ENCODE data around the gene FSD2. TPM values are rescaled to one million over a fixed set of nuclear protein-coding genes. Genes with fewer than 3 reads are reported as not detected.
"Not testable (repeated sequence)": the region's sequence is repeated elsewhere in the genome, so short reads cannot be mapped to it uniquely, and the experiment has no call there.

The FSD2 gene
- total and polyA plus RNA-seq, 5 donors = 39.1 to 117 (median 105) TPM

DNA sequence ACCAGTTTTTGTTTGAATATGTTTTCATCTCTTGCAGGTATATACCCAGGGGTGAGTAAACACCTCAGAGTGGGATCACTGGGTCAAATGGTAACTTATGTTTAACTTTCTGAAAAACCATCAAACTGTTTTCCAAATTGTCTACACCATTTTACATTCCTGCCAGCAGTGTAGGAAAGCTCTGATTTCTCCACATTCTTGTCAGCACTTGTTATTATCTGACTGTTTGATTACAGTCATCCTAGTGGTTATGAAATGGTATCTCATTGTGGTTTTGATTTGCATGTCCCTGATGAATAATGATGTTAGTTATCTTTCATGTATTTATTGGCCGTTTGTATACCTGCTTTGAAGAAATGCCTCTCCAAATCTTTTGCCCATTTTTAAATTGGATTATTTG, 13.8 kb downstream of the FSD2 start:
- intact Hi-C loops (cut with DNase I) = no loop called here
- 75% methylated on average over 1 of the region's 1 CpG for WGBS
- DNase-seq (no peak), ATAC-seq (no peak)
- H3K27me3 ChIP-seq (ENCODE audit: control insufficient read depth, insufficient read depth) = no peaks in the 10 kb centered on the region
- no peak overlapping the region for H3K4me3 ChIP-seq (ENCODE audit: low read length)
- no peaks in the 10 kb centered on the region for H3K9me3 ChIP-seq (ENCODE audit: control insufficient read depth, low read length)
- H3K27ac ChIP-seq (ENCODE audit: low read length) = no peak overlapping the region
- no peaks in the 10 kb centered on the region for H3K4me1 ChIP-seq (ENCODE audit: control insufficient read depth, insufficient read depth, low read length)

DNA sequence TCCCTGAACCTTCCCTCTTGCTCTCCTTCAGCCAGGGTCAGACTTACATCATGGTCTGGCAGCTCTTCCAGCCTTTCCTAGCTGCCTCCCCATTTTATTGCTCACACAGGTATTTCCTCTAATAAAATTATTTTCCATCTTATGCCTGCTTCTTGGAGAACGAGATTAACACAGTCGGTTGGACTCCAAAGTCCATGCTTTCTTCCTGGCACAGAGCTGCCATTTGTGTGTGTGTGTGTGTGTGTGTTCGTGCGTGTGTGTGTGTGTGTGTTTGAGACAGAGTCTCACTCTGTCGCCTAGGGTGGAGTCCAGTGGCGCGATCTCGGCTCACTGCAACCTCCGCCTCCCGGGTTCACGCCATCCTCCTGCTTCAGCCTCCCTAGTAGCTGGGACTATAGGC, 15.5 kb downstream of the FSD2 start:
- Histone ChIP-seq H3K4me1 (ENCODE audit: control insufficient read depth, insufficient read depth, low read length) (no peaks in the 10 kb centered on the region), H3K4me3 (ENCODE audit: low read length) (no peak overlapping the region), H3K9me3 (ENCODE audit: control insufficient read depth, low read length) (no peaks in the 10 kb centered on the region), H3K27me3 (ENCODE audit: control insufficient read depth, insufficient read depth) (no peaks in the 10 kb centered on the region), H3K27ac (ENCODE audit: low read length) (no peak overlapping the region)
- ATAC-seq = no peak
- no peak for DNase-seq
- WGBS = 92% methylated on average over 11 of the region's 11 CpGs
- intact Hi-C loops (cut with DNase I) = no loop called here

DNA sequence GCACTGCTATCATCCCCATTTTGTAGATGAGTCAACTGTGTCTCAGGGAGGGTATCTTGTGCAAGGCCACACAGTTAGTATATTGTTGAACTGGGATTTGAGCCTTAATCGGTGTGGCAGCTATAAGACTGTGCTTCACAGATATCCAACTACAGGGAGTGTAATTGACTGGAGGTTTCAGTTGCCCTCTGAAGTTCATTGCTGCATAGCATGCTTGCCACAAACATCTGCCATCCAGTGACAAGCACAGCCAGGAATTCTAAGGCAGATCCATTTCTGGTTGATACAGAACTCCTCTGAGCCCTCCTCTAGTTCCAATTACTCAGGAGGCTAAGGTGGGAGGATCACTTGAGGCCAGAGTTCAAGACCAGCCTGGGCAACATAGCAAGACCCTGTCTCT, 16.4 kb downstream of the FSD2 start:
- H3K9me3 ChIP-seq (ENCODE audit: control insufficient read depth, low read length) = no peaks in the 10 kb centered on the region
- 84% methylated on average over 1 of the region's 1 CpG for WGBS
- no peak for ATAC-seq
- H3K27me3 ChIP-seq (ENCODE audit: control insufficient read depth, insufficient read depth) = no peaks in the 10 kb centered on the region
- intact Hi-C loops (cut with DNase I) = no loop called here
- H3K27ac ChIP-seq (ENCODE audit: low read length) = no peak overlapping the region
- no peak overlapping the region for H3K4me3 ChIP-seq (ENCODE audit: low read length)
- H3K4me1 ChIP-seq (ENCODE audit: control insufficient read depth, insufficient read depth, low read length) = no peaks in the 10 kb centered on the region
- no peak for DNase-seq

DNA sequence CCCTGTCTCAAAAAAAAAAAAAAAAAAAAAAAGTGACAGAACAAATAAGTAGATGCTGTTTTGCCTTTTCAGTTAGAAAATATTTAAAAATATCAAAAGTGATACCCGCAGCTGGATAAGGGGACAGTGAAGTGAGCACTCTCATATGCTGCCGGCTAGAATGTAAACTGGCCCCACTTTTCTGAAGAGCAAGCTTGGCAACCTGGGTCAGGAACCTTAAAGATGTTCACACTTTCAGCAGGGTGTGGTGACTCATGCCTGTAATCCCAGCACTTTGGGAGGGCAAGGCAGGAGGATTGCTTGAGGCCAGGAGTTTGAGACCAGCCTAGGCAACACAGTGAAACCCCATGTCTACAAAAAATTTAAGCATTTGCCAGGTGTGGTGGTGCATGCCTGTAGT, 17.4 kb downstream of the FSD2 start:
- no peaks in the 10 kb centered on the region for H3K27me3 ChIP-seq (ENCODE audit: control insufficient read depth, insufficient read depth)
- ATAC-seq = no peak

DNA sequence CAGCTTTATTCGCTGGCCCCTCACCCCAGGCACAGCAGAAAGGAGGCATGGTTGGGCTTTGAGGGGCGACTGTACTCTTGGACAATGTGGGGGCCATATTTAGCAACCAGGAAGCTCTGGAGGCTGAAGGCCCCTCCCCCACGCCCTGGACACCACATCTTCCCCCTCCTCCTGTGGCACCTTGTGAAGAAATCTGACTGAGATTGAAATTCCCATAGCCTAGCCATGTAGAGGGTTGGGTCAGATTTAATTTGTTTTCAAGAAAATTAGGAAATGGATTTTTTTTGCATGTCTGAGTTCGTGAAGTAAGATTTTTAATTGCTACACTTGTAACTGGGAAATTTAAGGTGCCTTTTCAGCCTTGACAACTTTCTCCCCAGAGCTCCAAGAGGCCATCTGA, 24.5 kb downstream of the FSD2 start:
- intact Hi-C loops (cut with DNase I) = no loop called here
- Histone ChIP-seq H3K27me3 (ENCODE audit: control insufficient read depth, insufficient read depth) (no peaks in the 10 kb centered on the region), H3K4me3 (ENCODE audit: low read length) (no peak overlapping the region), H3K4me1 (ENCODE audit: control insufficient read depth, insufficient read depth, low read length) (no peaks in the 10 kb centered on the region), H3K9me3 (ENCODE audit: control insufficient read depth, low read length) (no peaks in the 10 kb centered on the region), H3K27ac (ENCODE audit: low read length) (no peak overlapping the region)
- WGBS = 76% methylated on average over 4 of the region's 4 CpGs
- DNase-seq (no peak), ATAC-seq (no peak)

More for the DNA sequence above, 17.4 kb downstream of the FSD2 start:
- DNase-seq = no peak
- Histone ChIP-seq H3K4me1 (ENCODE audit: control insufficient read depth, insufficient read depth, low read length) (no peaks in the 10 kb centered on the region), H3K9me3 (ENCODE audit: control insufficient read depth, low read length) (no peaks in the 10 kb centered on the region), H3K4me3 (ENCODE audit: low read length) (no peak overlapping the region), H3K27ac (ENCODE audit: low read length) (no peak overlapping the region)
- intact Hi-C loops (cut with DNase I) = no loop called here
- 78% methylated on average over 2 of the region's 2 CpGs for WGBS

DNA sequence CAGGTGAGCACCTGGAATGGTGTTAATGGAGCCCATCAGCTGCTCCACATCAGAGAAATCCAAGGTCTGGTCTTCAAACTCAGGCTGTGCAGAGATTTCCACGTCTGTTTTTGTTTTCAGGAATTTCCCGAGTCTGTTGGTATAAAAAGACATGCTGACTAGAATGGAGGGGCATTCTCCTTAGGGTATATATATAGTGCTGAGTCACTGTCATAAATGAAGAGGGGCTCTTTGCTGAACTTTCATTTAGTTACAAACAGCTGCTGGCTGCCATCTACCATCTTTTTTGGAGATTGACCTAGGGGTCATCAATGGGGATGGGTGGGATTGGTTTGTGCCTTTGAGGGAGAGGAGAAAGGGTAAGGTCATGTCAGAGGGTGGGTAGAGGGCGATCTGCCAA, 27.1 kb downstream of the FSD2 start:
- Histone ChIP-seq H3K27ac (ENCODE audit: low read length) (no peak overlapping the region), H3K27me3 (ENCODE audit: control insufficient read depth, insufficient read depth) (no peaks in the 10 kb centered on the region), H3K9me3 (ENCODE audit: control insufficient read depth, low read length) (no peaks in the 10 kb centered on the region), H3K4me1 (ENCODE audit: control insufficient read depth, insufficient read depth, low read length) (no peaks in the 10 kb centered on the region), H3K4me3 (ENCODE audit: low read length) (no peak overlapping the region)
- WGBS = 79% methylated on average over 3 of the region's 3 CpGs
- no peak for ATAC-seq
- DNase-seq = no peak
- intact Hi-C loops (cut with DNase I) = no loop called here

DNA sequence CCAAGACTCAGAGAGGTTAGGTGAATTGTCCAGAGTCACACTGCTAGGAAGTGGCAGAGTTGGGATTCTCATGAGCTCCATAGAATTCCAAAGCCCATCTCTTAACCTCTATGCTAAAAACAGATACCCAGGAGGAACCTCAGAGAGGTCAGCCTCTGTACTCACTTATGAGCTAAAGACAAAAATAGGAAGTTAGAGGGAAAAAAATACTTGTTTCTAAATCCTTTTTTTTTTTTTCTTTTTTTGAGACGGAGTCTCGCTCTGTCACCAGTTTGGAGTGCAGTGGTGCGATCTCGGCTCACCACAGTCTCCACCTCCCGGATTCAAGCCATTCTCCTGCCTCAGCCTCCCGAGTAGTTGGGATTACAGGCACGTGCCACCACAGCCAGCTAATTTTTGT, 31.4 kb downstream of the FSD2 start:
- H3K27ac ChIP-seq (ENCODE audit: low read length) = no peak overlapping the region
- no peaks in the 10 kb centered on the region for H3K4me1 ChIP-seq (ENCODE audit: control insufficient read depth, insufficient read depth, low read length)
- no peaks in the 10 kb centered on the region for H3K27me3 ChIP-seq (ENCODE audit: control insufficient read depth, insufficient read depth)
- no peaks in the 10 kb centered on the region for H3K9me3 ChIP-seq (ENCODE audit: control insufficient read depth, low read length)
- no peak for ATAC-seq
- intact Hi-C loops (cut with DNase I) = no loop called here
- DNase-seq = no peak
- no peak overlapping the region for H3K4me3 ChIP-seq (ENCODE audit: low read length)
- WGBS = 80% methylated on average over 7 of the region's 7 CpGs

DNA sequence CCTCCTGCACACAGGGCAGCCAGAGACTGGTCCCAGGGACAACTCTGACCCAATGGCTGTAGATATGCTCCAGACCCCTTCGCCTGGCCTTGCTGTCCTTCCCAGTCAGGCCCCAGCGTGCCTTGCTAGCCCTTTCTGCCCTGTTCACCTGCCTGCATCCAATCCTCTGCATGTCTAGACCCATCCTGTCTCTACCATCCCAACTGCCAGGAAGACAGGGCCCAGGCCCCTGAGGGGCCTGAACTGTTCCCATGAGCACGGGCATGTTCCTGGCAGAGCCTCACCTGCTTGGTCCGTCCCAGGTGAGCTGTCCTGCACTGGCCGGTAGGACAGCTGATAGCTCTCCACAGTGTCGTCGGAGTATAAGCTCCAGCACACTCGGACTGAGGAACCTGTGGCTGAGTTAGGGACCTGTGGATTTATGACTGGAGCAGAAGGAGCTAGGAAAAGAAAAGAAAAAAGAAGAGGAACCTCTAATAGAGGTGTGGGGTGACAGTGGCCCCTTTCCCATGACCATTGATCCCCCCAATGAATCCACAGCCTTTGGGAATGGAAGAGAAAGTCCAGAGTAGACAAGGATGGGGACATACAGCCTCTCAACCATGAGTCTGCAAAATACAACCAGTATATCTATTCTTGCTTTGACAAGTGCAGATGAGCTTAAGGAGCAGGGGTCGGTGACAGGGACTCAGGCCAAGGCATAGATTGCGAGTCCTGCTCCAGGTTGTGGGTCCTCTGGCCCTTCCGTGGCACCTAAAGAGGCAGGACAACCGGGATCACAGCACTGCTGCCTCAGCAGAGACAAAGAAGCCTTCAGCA, 33.9 kb downstream of the FSD2 start:
- 89% methylated on average over 12 of the region's 12 CpGs for WGBS
- H3K27ac ChIP-seq (ENCODE audit: low read length) = no peak overlapping the region
- no peaks in the 10 kb centered on the region for H3K4me1 ChIP-seq (ENCODE audit: control insufficient read depth, insufficient read depth, low read length)
- ATAC-seq (no peak), DNase-seq (no peak)
- H3K27me3 ChIP-seq (ENCODE audit: control insufficient read depth, insufficient read depth) = no peaks in the 10 kb centered on the region
- H3K9me3 ChIP-seq (ENCODE audit: control insufficient read depth, low read length) = no peaks in the 10 kb centered on the region
- intact Hi-C loops (cut with DNase I) = no loop called here
- H3K4me3 ChIP-seq (ENCODE audit: low read length) = no peak overlapping the region

DNA sequence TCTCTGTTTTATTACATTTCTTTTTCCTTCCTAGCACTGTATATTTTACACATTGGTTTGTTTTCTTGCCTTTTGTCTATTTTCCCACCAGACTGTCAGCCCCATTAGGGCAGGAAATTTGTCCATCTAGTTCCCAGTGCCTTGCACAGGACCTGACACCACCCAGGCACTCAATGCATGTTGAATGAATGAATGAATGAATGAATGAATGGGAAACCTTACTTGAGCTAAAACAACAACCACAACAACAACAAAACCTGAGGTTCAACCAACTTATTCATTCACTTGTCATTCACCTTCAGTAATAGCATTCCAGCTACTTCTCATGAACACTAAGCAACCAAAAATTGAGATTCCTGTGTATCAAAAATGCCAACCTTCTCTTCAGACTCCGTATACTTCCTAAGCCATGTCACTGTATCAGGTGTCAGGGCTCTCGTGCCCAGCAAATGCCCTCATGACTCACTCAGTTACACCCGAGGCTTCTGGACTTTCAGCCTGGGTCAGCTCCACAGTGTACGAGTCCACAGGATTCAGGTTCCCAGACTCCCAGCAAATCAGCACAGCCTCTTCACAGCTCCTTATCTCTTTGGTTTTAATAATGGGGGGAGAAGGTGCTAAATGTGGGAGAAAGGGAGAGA, 37.3 kb downstream of the FSD2 start:
- Histone ChIP-seq H3K4me3 (ENCODE audit: low read length) (no peak overlapping the region), H3K4me1 (ENCODE audit: control insufficient read depth, insufficient read depth, low read length) (no peaks in the 10 kb centered on the region), H3K27ac (ENCODE audit: low read length) (no peak overlapping the region), H3K9me3 (ENCODE audit: control insufficient read depth, low read length) (no peaks in the 10 kb centered on the region), H3K27me3 (ENCODE audit: control insufficient read depth, insufficient read depth) (no peaks in the 10 kb centered on the region)
- peak in 1 of 2 donors; percentile 42 for ATAC-seq
- intact Hi-C loops (cut with DNase I) = no loop called here
- no peak for DNase-seq
- 58% methylated on average over 4 of the region's 4 CpGs for WGBS

DNA sequence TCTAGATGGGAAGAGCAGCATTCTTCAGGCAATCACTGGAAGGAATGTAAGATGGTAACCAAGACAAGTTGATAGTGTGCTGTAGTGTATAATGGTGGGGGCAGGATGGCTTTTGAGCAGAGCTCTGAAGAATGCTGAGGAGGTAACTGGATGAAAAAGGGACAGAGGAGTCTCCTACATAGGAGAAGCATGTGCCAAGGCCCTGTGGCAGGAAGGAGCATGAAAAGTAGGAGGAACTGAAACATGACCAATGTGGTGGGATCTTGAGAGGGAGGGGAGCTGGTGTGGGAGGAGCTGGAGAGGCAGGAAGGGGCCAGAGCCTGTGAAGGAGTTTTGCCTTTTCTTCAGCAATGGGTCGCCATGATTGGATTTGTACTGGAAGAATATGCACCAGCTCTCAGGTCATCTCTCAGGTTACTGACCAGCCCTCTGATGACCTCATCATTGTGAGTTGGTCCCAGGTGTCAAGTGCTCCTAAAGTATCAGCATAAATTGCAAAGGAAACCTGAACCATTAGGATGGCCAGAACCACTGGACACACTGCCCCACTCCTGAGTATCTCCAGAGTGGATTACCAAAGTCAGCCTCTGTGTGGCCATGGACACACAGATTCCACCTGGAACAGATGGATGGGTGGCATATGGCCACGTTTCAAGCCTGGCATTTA, 38.6 kb downstream of the FSD2 start:
- Histone ChIP-seq H3K4me1 (ENCODE audit: control insufficient read depth, insufficient read depth, low read length) (no peaks in the 10 kb centered on the region), H3K9me3 (ENCODE audit: control insufficient read depth, low read length) (no peaks in the 10 kb centered on the region), H3K4me3 (ENCODE audit: low read length) (no peak overlapping the region), H3K27me3 (ENCODE audit: control insufficient read depth, insufficient read depth) (no peaks in the 10 kb centered on the region), H3K27ac (ENCODE audit: low read length) (no peak overlapping the region)
- no peak for DNase-seq
- 74% methylated on average over 2 of the region's 2 CpGs for WGBS
- ATAC-seq = no peak
- intact Hi-C loops (cut with DNase I) = no loop called here

DNA sequence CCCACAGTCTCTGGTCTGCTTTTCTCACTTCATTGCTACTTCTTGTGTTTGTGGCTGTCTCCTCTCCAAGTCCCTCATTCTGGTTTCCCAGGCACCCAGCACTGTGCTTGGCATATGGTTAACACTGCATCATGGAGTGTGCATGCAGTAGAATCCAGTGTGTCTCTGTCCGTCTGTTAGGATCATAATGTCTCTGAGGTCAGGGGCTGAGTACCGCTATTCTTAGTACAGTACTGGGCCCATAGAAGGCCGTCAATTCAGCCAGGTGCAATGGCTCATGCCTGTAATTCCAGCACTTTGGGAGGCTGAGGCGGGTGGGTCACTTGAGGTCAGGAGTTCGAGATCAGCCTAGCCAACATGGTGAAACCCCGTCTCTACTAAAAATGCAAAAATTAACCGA, 39.7 kb downstream of the FSD2 start:
- H3K27ac ChIP-seq (ENCODE audit: low read length); H3K4me3 ChIP-seq (ENCODE audit: low read length); intact Hi-C loops (cut with DNase I); H3K4me1 ChIP-seq (ENCODE audit: control insufficient read depth, insufficient read depth, low read length); ATAC-seq; H3K9me3 ChIP-seq (ENCODE audit: control insufficient read depth, low read length); H3K27me3 ChIP-seq (ENCODE audit: control insufficient read depth, insufficient read depth); DNase-seq: not testable (repeated sequence)
- WGBS = 85% methylated on average over 7 of the region's 7 CpGs

All from right cardiac atrium (tissue), 5 donors.